Measurements from ENCODE around the gene ZSCAN9. TPM values are rescaled to one million over a fixed set of nuclear protein-coding genes. Genes with fewer than 3 reads are reported as not detected.

Gene ZSCAN9
- total RNA-seq, 1 donor from 2014 or later, result 3.7 TPM

DNA sequence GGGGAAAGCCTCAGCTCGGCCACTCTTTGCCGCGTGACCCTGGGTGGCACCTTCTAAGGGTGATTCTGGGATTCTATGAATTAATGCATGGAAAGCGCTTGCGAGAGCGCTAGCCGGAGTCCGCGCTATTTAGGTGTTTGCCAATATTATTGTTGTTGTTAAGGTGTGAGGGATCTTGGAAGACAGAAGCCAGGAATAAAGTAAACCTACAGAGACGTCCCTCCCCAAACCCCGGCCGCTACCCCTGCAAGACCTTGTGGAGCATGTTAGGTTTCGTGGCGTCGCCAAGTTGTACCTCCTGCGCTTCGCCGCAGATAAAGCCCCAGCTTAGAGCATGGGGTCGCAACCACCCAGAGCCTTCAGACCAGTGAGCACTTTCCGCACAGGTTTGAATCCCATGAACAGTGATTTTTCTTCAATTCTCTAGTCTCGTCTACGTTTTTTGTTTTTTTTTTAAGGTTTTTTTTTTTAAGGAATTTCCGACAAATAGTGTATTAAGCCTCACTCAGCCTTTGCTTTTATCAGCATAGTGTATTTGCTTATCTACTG lies 16.9 kb upstream of the ZSCAN9 start:
- Histone ChIP-seq H3K27me3 (peaks cover 23% of the 10 kb centered on the region), H3K27ac (no peak overlapping the region), H3K9me3 (peaks cover 0 to 9% of the 10 kb centered on the region in 2 donors), H3K4me3 (peak overlapping the region in 1 of 2 donors; percentile 52), H3K4me1 (peaks cover 0 to 2% of the 10 kb centered on the region in 2 donors), H3K36me3 (no peaks in the 10 kb centered on the region)
- DNase-seq (ENCODE audit: low spot score in 2 of 2), result no peak
- intact Hi-C loops (cut with DNase I), result no loop called here
- TF ChIP-seq, protein P1, sequence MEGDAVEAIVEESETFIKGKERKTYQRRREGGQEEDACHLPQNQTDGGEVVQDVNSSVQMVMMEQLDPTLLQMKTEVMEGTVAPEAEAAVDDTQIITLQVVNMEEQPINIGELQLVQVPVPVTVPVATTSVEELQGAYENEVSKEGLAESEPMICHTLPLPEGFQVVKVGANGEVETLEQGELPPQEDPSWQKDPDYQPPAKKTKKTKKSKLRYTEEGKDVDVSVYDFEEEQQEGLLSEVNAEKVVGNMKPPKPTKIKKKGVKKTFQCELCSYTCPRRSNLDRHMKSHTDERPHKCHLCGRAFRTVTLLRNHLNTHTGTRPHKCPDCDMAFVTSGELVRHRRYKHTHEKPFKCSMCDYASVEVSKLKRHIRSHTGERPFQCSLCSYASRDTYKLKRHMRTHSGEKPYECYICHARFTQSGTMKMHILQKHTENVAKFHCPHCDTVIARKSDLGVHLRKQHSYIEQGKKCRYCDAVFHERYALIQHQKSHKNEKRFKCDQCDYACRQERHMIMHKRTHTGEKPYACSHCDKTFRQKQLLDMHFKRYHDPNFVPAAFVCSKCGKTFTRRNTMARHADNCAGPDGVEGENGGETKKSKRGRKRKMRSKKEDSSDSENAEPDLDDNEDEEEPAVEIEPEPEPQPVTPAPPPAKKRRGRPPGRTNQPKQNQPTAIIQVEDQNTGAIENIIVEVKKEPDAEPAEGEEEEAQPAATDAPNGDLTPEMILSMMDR (IDR thresholded peaks at IDR 0.05), result no peak

DNA sequence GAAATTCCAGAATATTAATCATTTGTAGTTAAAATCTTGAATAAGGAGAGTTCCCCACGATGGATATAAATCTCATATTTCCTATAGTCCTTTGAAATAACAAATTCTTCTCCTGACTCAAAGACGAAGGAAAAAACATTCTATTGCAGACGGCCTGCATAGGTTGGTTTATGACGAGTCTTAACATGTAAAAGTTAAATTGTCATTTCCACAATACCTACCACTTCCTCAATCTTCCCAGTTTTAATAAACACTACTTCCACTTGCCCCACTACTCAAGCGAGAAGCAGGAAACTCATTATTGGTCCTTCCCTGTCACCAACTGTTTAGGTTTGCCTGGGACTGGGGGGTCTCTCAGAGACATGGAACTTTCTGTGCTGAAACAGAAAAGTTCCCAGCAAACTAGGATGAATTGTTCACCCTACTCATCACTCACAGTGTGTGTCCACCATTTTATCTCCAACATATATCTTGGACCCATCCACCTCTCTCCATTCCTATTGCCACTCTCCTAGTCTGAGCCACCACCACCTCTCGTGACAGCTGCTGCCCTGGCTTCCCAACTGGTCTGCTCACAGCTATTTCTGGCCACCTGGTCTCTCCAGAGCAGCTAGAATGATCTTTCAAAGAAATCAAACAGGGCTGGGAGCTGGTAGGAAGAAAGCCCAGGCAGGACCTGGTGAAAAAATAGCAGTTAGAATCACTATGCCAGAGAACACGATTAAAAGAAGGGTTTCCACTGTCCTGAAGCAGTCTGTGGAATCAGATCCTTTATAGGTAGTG lies 15.1 kb upstream of the ZSCAN9 start:
- Histone ChIP-seq H3K4me1 (peaks cover 0 to 2% of the 10 kb centered on the region in 2 donors), H3K4me3 (no peak overlapping the region), H3K27ac (no peak overlapping the region), H3K36me3 (no peaks in the 10 kb centered on the region), H3K27me3 (peaks cover 23% of the 10 kb centered on the region), H3K9me3 (no peaks in the 10 kb centered on the region)
- intact Hi-C loops (cut with DNase I), result no loop called here
- TF ChIP-seq, protein P1 (IDR thresholded peaks at IDR 0.05), result no peak
- DNase-seq (ENCODE audit: low spot score in 2 of 2), result no peak

DNA sequence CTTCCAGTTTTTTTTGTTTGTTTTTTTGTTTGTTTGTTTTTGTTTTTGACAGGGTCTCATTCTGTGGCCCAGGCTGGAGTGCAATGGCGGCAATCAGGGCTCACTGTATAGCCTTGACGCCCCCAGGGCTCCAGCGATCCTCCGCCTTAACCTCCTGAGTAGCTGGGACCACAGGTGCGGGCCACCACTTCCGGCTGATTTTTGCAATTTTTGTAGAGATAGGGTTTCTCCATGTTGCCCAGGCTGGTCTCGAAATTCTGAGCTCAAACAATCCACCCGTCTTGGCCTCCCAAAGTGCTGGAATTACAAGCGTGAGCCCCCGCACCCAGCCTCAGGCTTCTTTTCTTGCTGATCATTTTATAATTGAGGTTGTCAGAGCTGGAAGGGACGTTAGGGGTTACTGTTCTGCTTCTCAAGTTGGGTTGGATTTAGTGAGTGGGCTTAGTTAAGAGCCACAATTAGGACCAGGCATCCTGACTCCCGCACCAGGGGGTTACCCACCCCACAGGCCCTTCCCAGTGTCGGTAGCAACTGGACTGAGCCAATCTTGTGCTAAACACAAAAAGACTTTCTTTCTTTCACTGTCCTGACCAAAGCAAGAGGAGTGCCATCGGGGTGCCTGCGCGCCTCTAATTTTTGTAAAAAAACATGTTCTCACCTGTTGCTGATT lies 13.1 kb upstream of the ZSCAN9 start:
- intact Hi-C loops (cut with DNase I), result no loop called here
- H3K27ac ChIP-seq, result no peak overlapping the region

DNA sequence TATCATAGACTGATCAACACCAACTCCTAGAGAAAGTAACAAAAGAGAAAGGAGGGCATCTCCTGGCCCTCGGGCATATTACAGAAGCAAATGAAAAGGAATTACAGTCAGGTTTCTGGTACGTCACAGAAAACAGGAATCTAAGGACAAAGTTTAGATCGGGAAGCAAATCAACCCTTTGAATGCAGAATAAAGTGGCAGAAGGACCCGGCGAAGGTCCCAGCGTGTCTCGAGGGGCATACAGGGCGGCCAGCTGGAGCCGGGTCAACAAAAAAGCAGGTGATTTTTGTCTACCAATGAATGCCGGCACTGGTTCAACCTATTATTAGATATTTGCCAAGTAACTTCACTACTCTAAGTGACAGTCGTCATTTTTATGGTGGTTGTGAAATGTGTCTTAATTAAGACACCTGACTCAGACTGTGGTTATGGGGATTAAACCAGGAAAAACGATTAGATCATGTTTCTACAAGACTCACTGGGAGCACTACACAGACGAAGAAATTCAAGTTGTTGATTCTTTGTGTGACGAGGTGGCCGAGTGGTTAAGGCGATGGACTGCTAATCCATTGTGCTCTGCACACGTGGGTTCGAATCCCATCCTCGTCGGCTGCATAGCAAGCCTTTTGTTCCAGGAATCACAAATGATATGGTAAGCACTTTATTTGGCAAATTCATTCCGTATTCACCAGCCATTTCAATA lies 12.4 kb upstream of the ZSCAN9 start:
- TF ChIP-seq, protein P1 (IDR thresholded peaks at IDR 0.05), result no peak
- H3K4me3 ChIP-seq, result peak overlapping the region; percentile 29 to 52
- H3K9me3 ChIP-seq, result no peaks in the 10 kb centered on the region
- no peak for DNase-seq (ENCODE audit: low spot score in 2 of 2)
- H3K4me1 ChIP-seq, result no peaks in the 10 kb centered on the region
- peaks cover 23% of the 10 kb centered on the region for H3K27me3 ChIP-seq
- intact Hi-C loops (cut with DNase I), result no loop called here
- no peak overlapping the region for H3K27ac ChIP-seq
- no peaks in the 10 kb centered on the region for H3K36me3 ChIP-seq

More for the DNA sequence above, 13.1 kb upstream of the ZSCAN9 start:
- Histone ChIP-seq H3K4me3 (peak overlapping the region; percentile 29 to 52), H3K27me3 (peaks cover 23% of the 10 kb centered on the region), H3K9me3 (no peaks in the 10 kb centered on the region), H3K36me3 (no peaks in the 10 kb centered on the region), H3K4me1 (peaks cover 0 to 2% of the 10 kb centered on the region in 2 donors)
- no peak for DNase-seq (ENCODE audit: low spot score in 2 of 2)
- TF ChIP-seq, protein P1 (IDR thresholded peaks at IDR 0.05), result no peak

DNA sequence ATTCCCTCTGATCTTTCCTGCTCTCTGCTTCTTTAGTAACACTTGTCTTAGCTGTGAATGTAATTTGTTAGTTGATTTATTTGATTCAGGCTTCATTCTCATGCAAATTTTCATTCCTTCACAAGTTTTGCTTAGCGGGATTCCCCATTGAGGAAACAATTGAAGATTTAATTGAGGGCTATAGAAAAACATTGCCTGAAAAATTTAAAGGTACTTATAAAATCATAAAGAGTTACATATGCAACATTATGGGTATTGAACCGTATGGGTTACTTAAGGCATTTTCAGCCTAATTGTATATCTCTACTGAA lies 11.9 kb upstream of the ZSCAN9 start:
- Histone ChIP-seq H3K27ac (no peak overlapping the region), H3K4me1 (peaks cover 0 to under 1% of the 10 kb centered on the region in 2 donors), H3K27me3 (peaks cover 19% of the 10 kb centered on the region), H3K36me3 (no peaks in the 10 kb centered on the region), H3K4me3 (no peak overlapping the region), H3K9me3 (no peaks in the 10 kb centered on the region)
- DNase-seq (ENCODE audit: low spot score in 2 of 2), result no peak
- TF ChIP-seq, protein P1 (IDR thresholded peaks at IDR 0.05), result no peak
- intact Hi-C loops (cut with DNase I), result no loop called here
